ENCODE measurements around the gene SMYD3.

- TF ChIP-seq CTCF (IDR thresholded peaks at IDR 0.05; ENCODE audit: insufficient read depth, low read length, poor library complexity, severe bottlenecking) (no peak), EZH2phosphoT487 (conservative IDR thresholded peaks at IDR 0.05; ENCODE audit: low read length) (no peak)
Measured at GRCh38 chr1:245715970-245716369, 791.1 kb downstream of the SMYD3 start.
